IMR-90 (cell line): ENCODE data around the gene ZNF385C. TPM values are rescaled to one million over a fixed set of nuclear protein-coding genes. Genes with fewer than 3 reads are reported as not detected.

Source experiments
- CTCF ChIP-seq: conservative IDR thresholded peaks from 2 replicates; pipeline ENCODE4 v1.5.1; 2012; ENCODE audit warnings: mild to moderate bottlenecking, low read depth, low read length, improper control_type of control experiment
- RFX5 ChIP-seq: IDR thresholded peaks from 2 replicates; pipeline ENCODE4 v1.8.0; 2012; ENCODE audit warnings: low read depth, mild to moderate bottlenecking, low read length, moderate library complexity
- polyA plus RNA-seq, 3 experiments: library from polyadenylated mRNA; depleted of rRNA; stranded (reverse); fragments of >200 nt; gene quantifications; 2 replicates each; pipeline ENCODE4 v1.2.3, GENCODE V29; 2012; ENCODE audit warnings: low replicate concordance in 1 of 3
- total RNA-seq: library from RNA; depleted of rRNA; stranded (reverse); fragments of >200 nt; gene quantifications from 2 replicates; pipeline ENCODE4 v1.2.3, GENCODE V29; 2012
- TF ChIP-seq, protein P1 (sequence below): fragments of 150-350 bp; IDR thresholded peaks from 2 replicates; pipeline ENCODE4 v1.6.1; 2017; ENCODE audit warnings: mild to moderate bottlenecking, antibody characterized with exemption, low read length, low read depth

ZNF385C gene
- total and polyA plus RNA-seq, 2 of the 4 experiments (the other 2 are of a cell fraction) = not detected

DNA sequence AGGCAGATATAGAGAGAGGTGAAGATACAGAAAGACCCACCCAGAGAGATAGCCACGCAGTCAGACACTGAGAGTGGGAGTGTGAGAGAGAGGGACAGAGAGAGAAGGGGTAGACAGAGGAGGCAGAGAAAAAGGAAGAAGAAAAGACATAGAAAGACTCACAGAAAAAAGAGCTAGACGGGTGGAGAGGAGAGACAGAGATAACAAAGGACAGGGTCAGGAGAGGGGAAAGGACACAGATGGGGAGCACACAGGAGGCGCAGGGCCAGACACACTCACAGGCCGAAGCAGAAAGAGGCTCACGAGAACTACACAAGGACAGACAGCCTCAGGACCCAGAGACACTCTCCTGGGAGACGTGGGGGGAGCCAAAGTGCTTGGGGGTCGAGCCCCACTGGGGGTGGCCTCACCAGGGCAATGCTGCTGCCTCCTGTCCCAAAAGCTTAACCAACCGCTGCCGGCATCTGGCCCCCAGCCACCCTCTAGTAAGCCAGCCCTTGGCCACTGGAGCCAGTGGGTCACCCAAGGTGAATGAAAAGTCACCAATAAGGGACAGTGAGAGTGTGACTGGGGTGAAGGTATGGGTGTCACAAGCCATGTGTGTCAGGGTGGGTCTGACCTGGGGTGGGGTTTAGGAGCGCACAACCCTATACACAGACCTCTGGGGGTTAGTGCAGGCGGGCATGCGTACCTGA lies 3.8 kb downstream of the ZNF385C start (continued):
- TF ChIP-seq CTCF = no peak
- TF ChIP-seq, protein P1, sequence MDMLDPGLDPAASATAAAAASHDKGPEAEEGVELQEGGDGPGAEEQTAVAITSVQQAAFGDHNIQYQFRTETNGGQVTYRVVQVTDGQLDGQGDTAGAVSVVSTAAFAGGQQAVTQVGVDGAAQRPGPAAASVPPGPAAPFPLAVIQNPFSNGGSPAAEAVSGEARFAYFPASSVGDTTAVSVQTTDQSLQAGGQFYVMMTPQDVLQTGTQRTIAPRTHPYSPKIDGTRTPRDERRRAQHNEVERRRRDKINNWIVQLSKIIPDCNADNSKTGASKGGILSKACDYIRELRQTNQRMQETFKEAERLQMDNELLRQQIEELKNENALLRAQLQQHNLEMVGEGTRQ = no peak
- TF ChIP-seq RFX5 = no peak
